Measurements from ENCODE around the gene SRGAP1.

DNA sequence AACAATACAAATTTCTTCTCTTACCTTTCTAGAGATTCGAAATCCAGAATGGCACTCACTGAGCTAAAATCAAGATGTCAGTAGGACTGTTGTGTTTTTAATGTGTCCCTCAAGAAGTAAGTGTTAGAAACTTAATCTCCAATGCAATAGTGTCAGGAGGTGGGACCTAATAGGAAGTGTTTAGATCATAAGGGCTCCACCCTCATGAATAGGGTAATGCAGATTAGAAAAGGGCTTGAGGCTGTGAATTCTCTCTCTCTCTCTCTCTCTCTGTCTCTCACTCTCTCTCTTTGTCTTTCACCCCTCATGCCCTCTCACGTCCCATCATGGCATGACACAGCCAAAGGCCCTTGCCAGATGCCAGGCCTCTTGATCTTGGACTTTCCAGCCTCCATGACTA lies 15.6 kb upstream of the SRGAP1 start:
- TF ChIP-seq, protein P1, sequence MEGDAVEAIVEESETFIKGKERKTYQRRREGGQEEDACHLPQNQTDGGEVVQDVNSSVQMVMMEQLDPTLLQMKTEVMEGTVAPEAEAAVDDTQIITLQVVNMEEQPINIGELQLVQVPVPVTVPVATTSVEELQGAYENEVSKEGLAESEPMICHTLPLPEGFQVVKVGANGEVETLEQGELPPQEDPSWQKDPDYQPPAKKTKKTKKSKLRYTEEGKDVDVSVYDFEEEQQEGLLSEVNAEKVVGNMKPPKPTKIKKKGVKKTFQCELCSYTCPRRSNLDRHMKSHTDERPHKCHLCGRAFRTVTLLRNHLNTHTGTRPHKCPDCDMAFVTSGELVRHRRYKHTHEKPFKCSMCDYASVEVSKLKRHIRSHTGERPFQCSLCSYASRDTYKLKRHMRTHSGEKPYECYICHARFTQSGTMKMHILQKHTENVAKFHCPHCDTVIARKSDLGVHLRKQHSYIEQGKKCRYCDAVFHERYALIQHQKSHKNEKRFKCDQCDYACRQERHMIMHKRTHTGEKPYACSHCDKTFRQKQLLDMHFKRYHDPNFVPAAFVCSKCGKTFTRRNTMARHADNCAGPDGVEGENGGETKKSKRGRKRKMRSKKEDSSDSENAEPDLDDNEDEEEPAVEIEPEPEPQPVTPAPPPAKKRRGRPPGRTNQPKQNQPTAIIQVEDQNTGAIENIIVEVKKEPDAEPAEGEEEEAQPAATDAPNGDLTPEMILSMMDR (IDR thresholded peaks at IDR 0.05), result no peak
- TF ChIP-seq POLR2A (IDR thresholded peaks at IDR 0.05) (no peak), EP300 (IDR thresholded peaks at IDR 0.05) (no peak)
